ENCODE data around the gene NDUFA8. TPM values are rescaled to one million over a fixed set of nuclear protein-coding genes. Genes with fewer than 3 reads are reported as not detected.

NDUFA8 gene
- total and polyA plus RNA-seq, 2 of the 4 experiments (the other 2 are of a cell fraction): 45.2 to 98.1 TPM

DNA sequence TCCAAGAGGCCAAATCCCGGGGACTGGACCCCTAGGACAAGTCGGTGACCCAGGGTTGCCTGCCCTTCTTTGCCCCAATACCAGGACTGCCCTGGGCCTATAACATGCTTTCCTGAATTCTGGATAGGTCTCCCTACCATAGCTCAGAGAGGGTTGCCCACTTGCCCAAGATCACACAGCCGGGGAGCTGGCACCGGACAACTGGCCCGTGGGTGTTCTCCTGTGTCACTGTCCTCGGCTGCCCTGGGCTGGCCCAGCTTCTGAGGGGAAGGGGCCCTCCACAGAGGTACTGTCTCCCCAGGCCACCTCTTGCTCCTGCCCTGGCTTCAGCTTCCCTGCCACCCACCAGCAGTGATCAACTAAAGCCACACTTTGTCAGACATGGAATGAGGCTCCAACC lies 37.6 kb downstream of the NDUFA8 start:
- Histone ChIP-seq H2BK15ac (ENCODE audit: low read depth, low read length) (no peak overlapping the region), H3K4me1 (ENCODE audit: control insufficient read depth, insufficient read depth, low read length) (peaks cover 13% of the 10 kb centered on the region), H4K5ac (ENCODE audit: low read depth, low read length) (no peak overlapping the region), H3K36me3 (ENCODE audit: control insufficient read depth, insufficient read depth, low read length) (no peaks in the 10 kb centered on the region), H3K14ac (replicated peaks; ENCODE audit: low read depth, low read length) (no peak overlapping the region), H3K4ac (ENCODE audit: low read depth, low read length) (no peak overlapping the region), H4K91ac (ENCODE audit: insufficient read depth, low read depth, low read length) (no peak overlapping the region), H2BK20ac (ENCODE audit: low read depth, low read length) (no peak overlapping the region), H3K4me2 (ENCODE audit: low read depth, low read length) (no peak overlapping the region), H3K9me1 (ENCODE audit: insufficient read depth, low read length) (peaks cover 7% of the 10 kb centered on the region), H3K56ac (ENCODE audit: extremely low read depth, insufficient read depth, low read length) (no peak overlapping the region), H2AK9ac (replicated peaks; ENCODE audit: low read depth, low read length, poor library complexity) (no peak overlapping the region), H3K4me3 (ENCODE audit: insufficient read depth, low read depth, low read length) (no peak overlapping the region), H3K27me3 (ENCODE audit: control insufficient read depth, insufficient read depth, low read length) (no peaks in the 10 kb centered on the region; the same call in 1 of the 2 replicates), H3K18ac (ENCODE audit: low read depth, low read length) (no peak overlapping the region), H3K23ac (ENCODE audit: low read depth, low read length) (no peak overlapping the region), H2AK5ac (ENCODE audit: low read depth, low read length) (peak overlapping the region; percentile 43; the same call in 1 of the 2 replicates), H2BK5ac (ENCODE audit: low read depth, low read length, poor library complexity, severe bottlenecking) (no peak overlapping the region), H2BK120ac (ENCODE audit: low read depth, low read length) (no peak overlapping the region), H3K9ac (ENCODE audit: low read depth, low read length) (no peak overlapping the region), H3K79me1 (ENCODE audit: low read depth in 1 of 2, low read length in 2 of 2) (no peaks in the 10 kb centered on the region), H4K8ac (ENCODE audit: low read depth in 2 of 2, low read length in 2 of 2) (no peak overlapping the region), H4K20me1 (ENCODE audit: insufficient read depth, low read length) (no peaks in the 10 kb centered on the region), H3K27ac (ENCODE audit: insufficient read depth, low read length) (no peak overlapping the region), H2AFZ (replicated peaks; ENCODE audit: low read length, poor library complexity) (peak overlapping the region; percentile 33), H3K9me3 (ENCODE audit: control insufficient read depth, insufficient read depth, low read length) (no peaks in the 10 kb centered on the region)
- in situ Hi-C loops (cut with MboI; ENCODE audit: low sequenced_read_pairs) (loop anchor here (5.0 kb wide), 3 partner anchors 230 to 690 kb away; no protein-coding TSS in a partner anchor), intact Hi-C loops (cut with micrococcal nuclease) (no loop called here), dilution Hi-C loops (cut with HindIII; ENCODE audit: low sequenced_read_pairs, unreplicated experiment) (no loop called here)
- ChIA-PET POLR2A (ENCODE audit: unreplicated experiment) (no interaction called here), CTCF (interaction anchor here (0.9 to 4.7 kb wide), 4 partner anchors 23 to 229 kb away, joined by 3 to 37 read pairs (median 8); no protein-coding TSS in a partner anchor)
- no peak for TF ChIP-seq POLR2A (IDR thresholded peaks at IDR 0.05; ENCODE audit: low read depth, low read length)
- TF ChIP-seq RAD21 (IDR thresholded peaks at IDR 0.05; ENCODE audit: low read length): no peak
- no peak for TF ChIP-seq MXI1 (IDR thresholded peaks at IDR 0.05; ENCODE audit: borderline replicate concordance, low read depth, low read length)
- TF ChIP-seq, protein P1, sequence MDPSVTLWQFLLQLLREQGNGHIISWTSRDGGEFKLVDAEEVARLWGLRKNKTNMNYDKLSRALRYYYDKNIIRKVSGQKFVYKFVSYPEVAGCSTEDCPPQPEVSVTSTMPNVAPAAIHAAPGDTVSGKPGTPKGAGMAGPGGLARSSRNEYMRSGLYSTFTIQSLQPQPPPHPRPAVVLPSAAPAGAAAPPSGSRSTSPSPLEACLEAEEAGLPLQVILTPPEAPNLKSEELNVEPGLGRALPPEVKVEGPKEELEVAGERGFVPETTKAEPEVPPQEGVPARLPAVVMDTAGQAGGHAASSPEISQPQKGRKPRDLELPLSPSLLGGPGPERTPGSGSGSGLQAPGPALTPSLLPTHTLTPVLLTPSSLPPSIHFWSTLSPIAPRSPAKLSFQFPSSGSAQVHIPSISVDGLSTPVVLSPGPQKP (IDR thresholded peaks at IDR 0.05; ENCODE audit: borderline replicate concordance, low read depth, low read length): no peak
- TF ChIP-seq, protein P2, sequence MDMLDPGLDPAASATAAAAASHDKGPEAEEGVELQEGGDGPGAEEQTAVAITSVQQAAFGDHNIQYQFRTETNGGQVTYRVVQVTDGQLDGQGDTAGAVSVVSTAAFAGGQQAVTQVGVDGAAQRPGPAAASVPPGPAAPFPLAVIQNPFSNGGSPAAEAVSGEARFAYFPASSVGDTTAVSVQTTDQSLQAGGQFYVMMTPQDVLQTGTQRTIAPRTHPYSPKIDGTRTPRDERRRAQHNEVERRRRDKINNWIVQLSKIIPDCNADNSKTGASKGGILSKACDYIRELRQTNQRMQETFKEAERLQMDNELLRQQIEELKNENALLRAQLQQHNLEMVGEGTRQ (IDR thresholded peaks at IDR 0.05; ENCODE audit: low read depth, low read length): no peak
- TF ChIP-seq NFE2L2 (IDR thresholded peaks at IDR 0.05; ENCODE audit: low read depth, low read length): no peak
- no peak for TF ChIP-seq MAZ (IDR thresholded peaks at IDR 0.05; ENCODE audit: borderline replicate concordance, low read depth, low read length)
- no peak for TF ChIP-seq FOS (IDR thresholded peaks at IDR 0.05; ENCODE audit: low read depth, low read length)
- TF ChIP-seq SMC3 (IDR thresholded peaks at IDR 0.05; ENCODE audit: low read depth, low read length): no peak
- no peak for TF ChIP-seq CHD1 (IDR thresholded peaks at IDR 0.05; ENCODE audit: low read depth, low read length)
- TF ChIP-seq, protein P3, sequence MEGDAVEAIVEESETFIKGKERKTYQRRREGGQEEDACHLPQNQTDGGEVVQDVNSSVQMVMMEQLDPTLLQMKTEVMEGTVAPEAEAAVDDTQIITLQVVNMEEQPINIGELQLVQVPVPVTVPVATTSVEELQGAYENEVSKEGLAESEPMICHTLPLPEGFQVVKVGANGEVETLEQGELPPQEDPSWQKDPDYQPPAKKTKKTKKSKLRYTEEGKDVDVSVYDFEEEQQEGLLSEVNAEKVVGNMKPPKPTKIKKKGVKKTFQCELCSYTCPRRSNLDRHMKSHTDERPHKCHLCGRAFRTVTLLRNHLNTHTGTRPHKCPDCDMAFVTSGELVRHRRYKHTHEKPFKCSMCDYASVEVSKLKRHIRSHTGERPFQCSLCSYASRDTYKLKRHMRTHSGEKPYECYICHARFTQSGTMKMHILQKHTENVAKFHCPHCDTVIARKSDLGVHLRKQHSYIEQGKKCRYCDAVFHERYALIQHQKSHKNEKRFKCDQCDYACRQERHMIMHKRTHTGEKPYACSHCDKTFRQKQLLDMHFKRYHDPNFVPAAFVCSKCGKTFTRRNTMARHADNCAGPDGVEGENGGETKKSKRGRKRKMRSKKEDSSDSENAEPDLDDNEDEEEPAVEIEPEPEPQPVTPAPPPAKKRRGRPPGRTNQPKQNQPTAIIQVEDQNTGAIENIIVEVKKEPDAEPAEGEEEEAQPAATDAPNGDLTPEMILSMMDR (conservative IDR thresholded peaks at IDR 0.05; ENCODE audit: low read depth, low read length): no peak
- DNase-seq: no peak
- ATAC-seq (ENCODE audit: low read depth): no peak
- BruUV-seq (replicated peaks): no TSS peak
- WGBS, 2 experiments (ENCODE audit: extremely low coverage in 2 of 2, insufficient read length in 1 of 2): 90% methylated on average over 2 of the region's 6 CpGs; no CpG with 5 or more reads in 1 of the 2 experiments

All from IMR-90 (cell line).